Stimulated activated CD8-positive, alpha-beta memory T cell treated with anti-CD3 and anti-CD28 coated beads, Interleukin-15, amount 100 ng/mL, for 24 hours (primary cell): Measurements from ENCODE around the gene PARVG.

Source experiments
- DNase-seq: peaks from one replicate; pipeline ENCODE4 v3.0.0-alpha.2; 2020; ENCODE audit warnings: low read depth

The PARVG gene

GRCh38 chr22:44196731-44197131 lies 16.0 kb downstream of the PARVG start:
- no peak for DNase-seq

DNA sequence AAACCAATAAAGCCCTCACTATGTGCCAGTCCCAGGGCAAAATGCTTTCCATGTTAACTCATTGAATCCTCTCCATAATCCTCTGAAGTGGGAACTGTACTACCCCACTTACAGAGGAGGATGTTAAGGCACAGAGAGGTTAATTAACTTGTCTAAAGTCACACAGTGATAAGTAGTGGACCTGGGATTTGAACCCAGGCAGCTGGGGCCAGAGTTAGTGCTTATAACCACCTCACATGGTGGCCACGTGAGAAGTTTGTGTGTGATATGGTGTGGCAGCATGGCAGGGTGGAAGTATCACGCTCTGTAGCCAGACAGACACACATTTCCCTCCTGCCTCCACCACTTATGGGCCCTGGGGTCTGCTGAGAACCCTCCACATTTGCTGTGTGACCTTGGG lies 16.5 kb downstream of the PARVG start:
- no peak for DNase-seq

- DNase-seq: no peak
Measured at GRCh38 chr22:44199164-44199563, 18.4 kb downstream of the PARVG start.

DNA sequence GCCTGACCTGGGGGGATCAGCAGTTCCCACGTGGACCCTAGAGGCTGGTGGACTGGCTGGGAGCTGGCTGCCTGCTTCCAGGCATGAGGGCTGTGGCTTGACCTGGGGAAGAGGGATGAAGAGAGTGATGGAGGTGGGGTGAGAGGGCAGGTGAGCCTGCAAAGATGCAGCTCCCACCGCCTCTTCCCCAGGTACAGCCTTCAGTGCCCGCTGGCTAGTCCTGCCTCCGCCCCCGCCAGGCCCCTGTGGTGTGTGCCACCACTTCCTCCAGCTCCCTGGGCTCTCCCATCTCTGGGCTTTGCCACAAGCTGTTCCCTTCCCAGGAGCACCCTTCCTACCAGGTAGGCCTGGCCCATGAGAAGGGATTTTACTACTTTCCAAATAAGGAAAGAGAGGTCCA lies 19.1 kb downstream of the PARVG start:
- no peak for DNase-seq

DNA sequence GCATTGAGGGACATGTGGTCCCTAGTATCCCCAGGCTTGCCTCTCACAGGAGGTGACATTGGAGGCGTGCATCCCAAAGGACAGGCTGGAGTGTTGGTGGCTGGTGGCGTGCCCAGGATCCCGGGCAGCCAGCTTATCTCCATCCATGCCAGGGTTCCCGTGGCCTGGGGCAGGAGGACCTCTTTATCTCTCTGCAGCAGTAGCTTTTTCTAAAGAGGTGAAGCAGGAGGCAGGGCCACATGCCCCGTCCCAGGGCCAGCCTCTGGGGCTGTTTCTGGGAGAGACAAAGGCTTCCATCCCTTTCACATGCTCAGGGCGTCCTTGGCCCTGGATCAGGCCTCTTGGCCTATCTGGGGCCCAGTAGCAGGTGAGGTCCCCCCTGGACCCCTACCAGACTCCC lies 19.7 kb downstream of the PARVG start:
- no peak for DNase-seq

DNA sequence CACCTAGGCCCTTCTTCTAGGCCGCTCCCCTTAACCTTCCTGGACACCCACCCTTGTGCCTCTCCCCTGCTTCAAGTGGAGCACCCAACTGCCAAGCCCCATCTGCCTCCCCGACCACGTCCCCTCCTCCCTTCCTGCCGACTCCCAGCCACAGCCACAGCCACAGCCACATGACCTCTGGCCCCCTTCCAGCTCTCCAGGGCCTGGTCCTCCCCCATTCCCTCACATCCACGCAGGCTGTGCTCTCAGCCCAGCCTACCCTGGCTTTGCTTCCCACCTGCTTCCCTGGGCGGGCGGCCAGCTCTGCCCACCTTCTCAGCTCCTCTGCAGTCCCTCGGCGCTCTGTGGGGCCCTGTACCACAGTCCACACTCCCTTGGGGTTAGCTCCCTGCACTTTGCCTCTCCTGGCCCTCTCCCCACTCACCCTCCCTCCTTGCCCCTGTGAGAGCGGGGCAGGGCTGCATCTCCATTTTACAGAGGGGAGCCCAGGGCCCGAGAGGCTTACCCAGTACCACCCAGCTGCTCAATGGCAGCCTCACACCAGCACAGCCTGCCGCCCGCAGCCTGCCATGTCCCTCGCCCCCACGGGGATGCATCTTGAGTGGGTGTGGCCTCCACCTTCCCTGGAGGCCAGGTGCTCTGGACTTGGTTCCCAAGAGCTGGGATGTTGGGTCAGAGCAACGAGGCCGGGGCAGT lies 20.3 kb downstream of the PARVG start:
- no peak for DNase-seq

GRCh38 chr22:44201665-44202064 lies 20.9 kb downstream of the PARVG start:
- DNase-seq: no peak

GRCh38 chr22:44202261-44202789 lies 21.6 kb downstream of the PARVG start:
- DNase-seq: no peak

- no peak for DNase-seq
Measured at GRCh38 chr22:44203203-44203602, 22.5 kb downstream of the PARVG start.

DNA sequence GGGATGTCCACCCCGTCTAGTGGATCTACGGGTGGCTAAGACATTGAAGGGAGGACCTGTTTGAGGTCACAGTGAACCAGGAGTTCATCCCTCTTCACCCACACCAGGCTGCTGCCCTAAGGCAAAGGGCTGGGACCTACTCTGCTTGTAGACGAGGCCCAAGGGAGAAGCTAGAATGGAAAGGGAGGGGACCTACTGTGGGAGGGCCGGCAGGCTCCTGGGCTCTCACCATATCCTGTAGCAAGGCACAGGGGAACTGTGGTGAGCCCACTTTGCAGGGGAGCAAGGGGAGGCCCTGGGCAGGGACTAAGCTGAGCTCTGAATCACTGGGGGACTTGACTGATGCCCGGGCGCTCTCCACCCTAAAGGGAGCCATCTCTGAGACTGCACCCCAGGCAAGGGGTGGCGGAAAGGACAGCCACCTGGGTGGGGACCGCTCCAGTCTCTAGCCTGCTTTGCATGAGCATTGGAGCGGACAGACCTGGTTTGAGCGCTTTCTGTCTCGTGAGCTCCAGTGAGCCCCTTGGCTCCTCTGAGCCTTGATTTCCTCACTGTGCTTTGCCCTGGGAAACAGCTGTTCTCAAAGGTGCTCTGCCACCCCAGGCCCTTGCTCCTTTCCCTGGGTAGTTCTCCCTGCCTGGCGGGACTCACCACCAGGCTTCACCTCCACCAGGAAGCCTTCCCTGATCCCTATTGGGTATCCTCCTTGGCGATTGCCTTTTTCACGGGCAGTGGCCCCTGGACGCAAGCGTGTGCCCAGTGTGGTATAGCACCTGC lies 24.2 kb downstream of the PARVG start:
- DNase-seq: no peak

- no peak for DNase-seq
Measured at GRCh38 chr22:44205516-44206329, 25.0 kb downstream of the PARVG start.

GRCh38 chr22:44206330-44206645 lies 25.6 kb downstream of the PARVG start:
- DNase-seq: no peak

- no peak for DNase-seq
Measured at GRCh38 chr22:44206696-44207095, 26.0 kb downstream of the PARVG start.

GRCh38 chr22:44207173-44207980 lies 26.7 kb downstream of the PARVG start:
- no peak for DNase-seq

DNA sequence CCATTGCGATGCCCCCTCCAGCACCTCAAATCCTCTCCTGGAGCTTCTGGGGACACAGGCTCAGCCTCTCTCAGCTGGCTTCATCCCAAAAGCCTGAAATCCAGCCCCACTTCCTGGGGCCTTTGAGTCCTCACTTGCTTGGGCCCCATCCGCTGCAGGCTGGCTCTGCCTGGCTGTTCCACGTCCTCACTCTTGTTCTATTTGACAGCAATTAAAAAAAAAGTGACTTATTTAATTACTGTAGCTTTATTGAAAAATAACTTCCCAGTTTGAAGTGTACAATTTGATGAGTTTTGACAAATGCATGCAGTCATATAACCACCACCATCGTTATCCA lies 27.2 kb downstream of the PARVG start:
- DNase-seq: no peak

- no peak for DNase-seq
Measured at GRCh38 chr22:44209343-44209742, 28.6 kb downstream of the PARVG start.

- DNase-seq: no peak
Measured at GRCh38 chr22:44210722-44211121, 30.0 kb downstream of the PARVG start.

DNA sequence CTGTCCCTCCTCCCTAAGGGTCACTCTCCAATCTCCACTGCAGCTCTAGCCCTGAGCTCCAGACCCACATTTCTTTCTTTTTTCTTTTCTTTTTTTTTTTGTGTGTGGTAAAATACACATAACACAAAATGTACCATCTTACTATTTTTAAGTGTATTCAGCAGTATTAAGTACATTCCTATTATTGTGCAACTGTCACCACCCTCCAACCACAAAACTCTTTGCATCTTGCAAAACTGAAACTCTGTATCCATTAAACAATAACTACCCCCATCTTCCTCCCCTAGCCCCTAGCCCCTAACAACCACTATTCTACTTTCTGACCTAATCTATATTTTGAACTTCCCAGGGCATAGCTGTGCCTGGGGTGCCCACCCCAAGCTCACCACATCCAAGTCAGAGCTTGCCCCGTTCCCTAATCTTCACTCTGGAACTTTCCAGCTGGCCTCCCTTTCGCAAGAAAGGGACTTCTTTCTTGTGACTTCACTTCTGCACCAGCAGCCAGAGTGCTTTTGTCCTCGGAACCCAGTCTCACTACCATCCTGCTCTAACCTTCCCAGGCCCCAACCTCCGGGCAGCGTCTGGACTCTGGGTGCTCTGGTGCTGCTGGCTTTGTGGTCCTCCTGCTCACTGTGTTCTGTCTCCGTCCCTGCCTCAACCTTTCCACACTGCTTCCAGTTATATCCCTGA lies 30.7 kb downstream of the PARVG start:
- no peak for DNase-seq

- no peak for DNase-seq
Measured at GRCh38 chr22:44211946-44212930, 31.5 kb downstream of the PARVG start.

DNA sequence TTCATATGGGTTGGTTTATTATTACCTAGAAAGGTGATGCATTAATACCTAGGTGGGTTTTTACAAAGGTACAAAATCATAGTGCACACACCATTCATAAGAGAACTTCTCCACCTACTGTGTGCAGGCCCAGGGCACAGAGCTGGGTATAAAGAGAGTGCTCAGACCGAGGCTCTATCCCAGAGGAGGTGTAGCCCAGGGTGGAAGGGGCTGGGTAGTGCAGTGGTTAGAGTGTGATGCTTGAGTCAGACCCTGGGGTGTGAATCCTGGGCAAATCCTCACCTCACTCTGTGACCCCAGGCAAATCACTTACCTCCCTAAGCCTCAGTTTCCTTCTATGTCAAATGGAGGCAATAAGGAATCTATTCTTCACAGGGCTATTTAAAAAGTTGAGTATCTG lies 32.2 kb downstream of the PARVG start:
- DNase-seq: no peak
